Stimulated activated CD4-positive, alpha-beta T cell treated with anti-CD3 and anti-CD28 coated beads, TNF-alpha, amount 100 ng/mL, for 1 hour (primary cell): ENCODE data around the gene MINDY2.
"Not testable (repeated sequence)": the region's sequence is repeated elsewhere in the genome, so short reads cannot be mapped to it uniquely, and the experiment has no call there.

Experiments used
- DNase-seq, 3 donors: peaks; one replicate each; pipeline ENCODE4 v3.0.0-alpha.2; 2020; ENCODE audit warnings: low read depth in 3 of 3, low spot score in 1 of 3

Gene MINDY2

GRCh38 chr15:58797505-58797904, 26.4 kb downstream of the MINDY2 start:
- no peak for DNase-seq

GRCh38 chr15:58805095-58805494, 34.0 kb downstream of the MINDY2 start:
- no peak for DNase-seq

DNA sequence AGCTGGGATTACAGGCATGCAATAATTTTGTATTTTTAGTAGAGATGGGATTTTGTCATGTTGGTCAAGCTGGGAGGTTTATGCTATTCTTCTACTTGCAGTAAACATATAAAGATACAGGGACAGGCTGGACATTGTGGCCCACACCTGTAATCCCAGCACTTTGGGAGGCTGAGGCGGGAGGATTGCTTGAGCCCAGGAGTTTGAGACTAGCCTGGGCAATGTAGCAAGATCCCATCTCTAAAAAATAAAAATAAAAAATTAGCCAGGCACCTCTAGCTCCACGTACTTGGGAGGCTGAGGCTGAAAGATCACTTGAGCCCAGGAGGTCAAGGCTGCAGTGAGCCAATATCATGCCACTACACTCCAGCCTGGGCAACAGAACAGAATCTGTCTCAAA, 52.2 kb downstream of the MINDY2 start:
- DNase-seq = not testable (repeated sequence)

DNA sequence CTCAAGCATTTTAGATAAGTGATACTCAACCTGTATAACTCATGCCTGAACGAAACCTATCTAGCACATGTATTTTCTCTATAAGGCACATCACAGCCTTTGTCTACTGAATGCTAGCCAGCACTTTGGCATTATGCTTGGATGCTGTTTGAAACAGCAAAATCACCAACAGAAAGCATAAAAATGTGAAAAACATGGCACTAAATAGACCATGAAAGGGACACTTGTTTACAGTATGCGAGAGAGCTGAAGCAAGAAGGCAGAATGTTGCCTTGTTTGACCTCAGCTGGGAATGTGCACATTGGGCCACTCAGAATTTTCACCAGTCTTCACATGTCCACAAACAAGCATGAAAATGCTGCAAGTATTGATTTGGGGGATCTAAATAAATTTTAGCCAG, 59.5 kb downstream of the MINDY2 start:
- DNase-seq = no peak

GRCh38 chr15:58833681-58834426, 62.8 kb downstream of the MINDY2 start:
- not testable (repeated sequence) for DNase-seq

GRCh38 chr15:58839485-58839884, 68.4 kb downstream of the MINDY2 start:
- no peak for DNase-seq

DNA sequence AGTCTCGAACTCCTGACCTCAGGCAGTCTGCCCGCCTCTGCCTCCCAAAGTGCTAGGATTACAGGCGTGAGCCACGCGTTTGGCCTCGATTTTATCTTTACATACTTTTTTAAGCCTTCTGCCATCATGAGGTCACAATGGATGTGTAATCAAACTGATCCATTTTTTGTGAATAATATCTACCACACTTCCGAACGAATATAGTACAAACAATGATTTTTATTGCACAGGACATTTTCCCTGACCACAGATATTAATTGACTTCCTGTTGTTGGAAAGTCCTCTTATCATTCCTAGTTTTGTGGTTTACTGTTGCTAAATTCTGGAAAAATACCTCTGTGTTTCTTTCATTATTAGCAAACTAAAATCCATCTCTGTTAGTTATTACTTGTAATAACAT, 68.9 kb downstream of the MINDY2 start:
- DNase-seq = no peak

DNA sequence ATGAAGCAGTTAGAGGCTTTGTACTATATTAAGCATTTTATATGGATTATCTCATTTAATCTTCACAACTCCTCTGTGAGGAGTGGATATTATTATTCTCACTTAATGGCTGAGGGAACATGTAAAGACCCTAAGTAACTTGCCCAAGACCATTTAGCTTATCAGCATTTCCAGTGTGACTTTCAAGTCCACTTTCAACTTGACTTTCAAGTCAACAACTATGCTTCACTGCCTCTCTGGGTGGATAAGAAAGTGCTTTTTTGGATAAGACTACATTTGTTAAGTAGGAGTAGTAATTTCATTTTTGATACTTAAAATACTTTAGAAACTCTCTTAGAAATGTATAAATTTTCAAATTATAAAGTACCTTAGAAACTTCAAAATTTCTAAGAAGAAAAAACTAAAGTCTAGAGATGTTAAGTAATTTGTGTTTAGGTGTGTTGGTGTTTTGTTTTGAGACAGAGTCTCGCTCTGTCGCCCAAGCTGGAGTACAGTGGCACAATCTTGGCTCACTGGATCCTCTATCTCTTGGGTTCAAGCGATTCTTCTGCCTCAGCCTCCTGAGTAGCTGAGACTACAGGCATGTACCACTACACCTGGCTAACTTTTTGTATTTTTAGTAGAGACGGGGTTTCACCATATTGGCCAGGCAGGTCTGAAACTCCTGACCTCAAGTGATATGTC, 71.8 kb downstream of the MINDY2 start:
- DNase-seq = no peak

DNA sequence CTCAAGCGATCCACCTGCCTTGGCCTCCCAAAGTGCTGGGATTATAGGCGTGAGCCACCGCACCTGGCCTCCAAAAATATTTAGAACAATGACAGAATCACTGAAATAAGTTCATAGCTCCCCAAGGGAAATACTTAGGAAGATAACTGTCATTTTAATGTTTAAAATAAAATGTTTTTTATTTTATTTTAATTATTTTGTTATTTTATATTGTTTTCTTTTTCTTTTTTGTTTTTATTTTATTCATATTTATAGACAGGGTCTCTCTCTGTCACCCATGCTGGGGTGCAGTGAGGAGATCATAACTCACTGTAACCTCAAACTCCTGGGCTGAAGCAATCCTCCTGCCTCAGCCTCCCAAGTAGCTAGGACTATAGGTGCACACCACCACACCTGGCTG, 80.1 kb downstream of the MINDY2 start:
- not testable (repeated sequence) for DNase-seq

- no peak for DNase-seq
Observed at GRCh38 chr15:58852347-58852746, 81.2 kb downstream of the MINDY2 start.

- no peak for DNase-seq
Observed at GRCh38 chr15:58854593-58854992, 83.5 kb downstream of the MINDY2 start.

- DNase-seq = no peak
Observed at GRCh38 chr15:58856086-58856485, 85.0 kb downstream of the MINDY2 start.

DNA sequence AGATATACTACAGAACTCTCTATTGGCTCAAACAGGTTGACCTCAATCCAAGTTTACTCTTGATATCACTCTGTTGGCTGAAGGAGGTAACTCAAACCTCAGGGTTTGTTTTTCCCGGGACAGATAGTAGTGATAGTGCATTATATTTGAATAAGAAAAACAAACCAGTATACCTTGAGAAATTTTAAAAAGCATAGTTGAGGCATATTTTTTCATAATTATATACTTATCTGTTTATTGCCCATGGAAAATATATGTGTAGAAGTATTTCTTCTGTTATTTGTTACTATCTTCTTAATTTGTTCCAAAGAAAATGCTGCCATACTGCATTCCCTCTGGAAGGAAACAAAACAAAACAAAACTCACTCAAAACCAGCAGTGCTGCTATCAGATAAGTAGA, 85.5 kb downstream of the MINDY2 start:
- DNase-seq = not testable (repeated sequence)

DNA sequence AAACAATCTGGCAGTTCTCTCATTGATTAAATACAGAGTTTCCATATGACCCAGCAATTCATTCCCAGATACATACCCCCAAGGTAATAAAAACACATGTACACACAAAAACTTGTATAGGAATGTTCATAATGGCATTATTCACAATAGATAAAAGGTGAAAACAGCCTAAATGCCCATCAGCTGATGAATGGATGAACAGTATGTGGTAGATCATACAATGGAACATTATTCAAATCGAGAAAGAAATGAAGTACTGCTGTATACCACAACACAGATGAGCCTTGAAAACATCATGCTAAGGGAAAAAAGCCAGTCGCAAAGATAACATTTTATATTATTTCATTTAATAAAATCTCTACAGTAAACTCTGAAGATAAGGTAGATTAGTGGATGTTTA, 91.2 kb downstream of the MINDY2 start:
- DNase-seq = no peak

DNA sequence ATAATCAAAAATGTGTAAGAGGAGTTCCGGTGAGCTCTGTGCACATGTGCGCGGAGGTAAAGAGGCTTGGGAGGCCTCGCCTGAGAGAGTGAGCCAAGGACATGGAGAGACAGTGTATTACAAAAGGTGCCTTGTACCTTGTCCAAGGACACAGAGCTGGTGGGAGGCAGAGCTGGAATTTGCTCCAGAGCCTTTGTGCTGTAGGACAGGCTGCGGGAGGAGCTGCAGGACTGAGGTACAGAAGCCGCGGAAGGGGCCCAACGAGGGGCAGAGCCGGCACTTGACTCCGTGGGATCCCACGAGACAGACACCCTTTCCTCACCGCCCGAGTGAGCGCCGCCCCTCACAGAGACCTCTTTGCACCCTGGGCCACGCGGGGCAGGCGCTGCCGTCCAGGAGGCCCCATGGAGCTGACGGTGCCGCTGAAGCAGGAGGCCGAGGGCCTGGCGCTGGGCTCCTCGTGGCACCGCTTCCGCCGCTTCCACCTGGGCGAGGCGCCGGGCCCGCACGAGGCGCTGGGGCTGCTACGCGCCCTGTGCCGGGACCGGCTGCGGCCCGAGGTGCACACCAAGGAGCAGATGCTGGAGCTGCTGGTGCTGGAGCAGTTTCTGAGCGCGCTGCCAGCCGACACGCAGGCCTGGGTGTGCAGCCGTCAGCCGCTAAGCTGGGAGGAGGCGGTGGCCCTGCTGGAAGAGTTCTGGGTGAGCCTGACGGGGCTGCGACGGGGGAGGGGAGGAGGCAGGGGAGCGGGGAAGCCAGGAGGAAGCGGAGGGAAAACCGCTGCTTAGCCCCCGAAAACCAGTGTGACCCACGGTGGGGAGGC, 93.7 kb downstream of the MINDY2 start:
- DNase-seq = no peak

DNA sequence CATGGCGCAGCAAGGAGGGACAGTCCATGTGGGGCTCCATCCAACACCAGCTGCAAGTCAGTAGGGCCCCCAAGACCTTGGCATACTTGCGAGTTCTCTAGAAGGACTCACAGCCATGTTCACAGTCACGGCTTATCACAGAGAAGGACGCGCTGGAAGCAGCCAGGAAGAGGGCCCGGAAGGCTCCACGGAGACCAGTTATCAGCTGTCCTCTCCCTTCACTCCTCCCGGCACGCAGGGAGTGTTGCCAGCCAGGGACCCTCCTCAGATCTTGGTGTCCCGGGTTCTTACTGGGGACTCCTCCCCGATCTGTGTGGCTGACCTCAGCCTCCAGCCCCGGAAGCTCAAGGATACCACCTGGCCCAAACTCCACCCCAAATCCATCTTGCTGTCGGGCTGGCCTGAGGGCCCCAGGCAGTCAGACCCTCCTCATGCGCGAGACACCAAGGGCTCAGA, 94.4 kb downstream of the MINDY2 start:
- no peak for DNase-seq

GRCh38 chr15:58867926-58868325, 96.8 kb downstream of the MINDY2 start:
- DNase-seq = no peak

- DNase-seq = no peak
Observed at GRCh38 chr15:58870451-58870850, 99.3 kb downstream of the MINDY2 start.

- no peak for DNase-seq
Observed at GRCh38 chr15:58873267-58873666, 102.2 kb downstream of the MINDY2 start.

DNA sequence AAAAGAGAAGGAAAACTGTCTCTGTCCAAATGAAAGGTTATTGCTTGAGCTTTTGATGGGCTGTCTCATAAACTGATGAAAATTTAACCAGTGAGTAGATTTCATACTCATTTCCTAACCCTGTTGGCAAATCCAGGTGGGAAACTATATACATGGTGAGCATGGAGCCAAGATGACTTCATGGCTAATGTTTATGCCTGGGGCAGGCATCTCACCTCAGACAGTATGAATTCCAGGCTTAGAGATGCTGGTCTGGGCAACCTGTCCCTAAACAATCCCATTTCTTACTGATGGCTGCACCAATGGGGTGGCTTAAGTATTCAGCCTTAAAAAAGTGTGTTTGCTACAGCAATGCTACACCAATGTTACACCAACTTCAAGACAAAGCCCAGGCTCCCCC, 104.2 kb downstream of the MINDY2 start:
- DNase-seq = no peak

- DNase-seq = no peak
Observed at GRCh38 chr15:58876306-58877106, 105.4 kb downstream of the MINDY2 start.
